Glutamatergic neuron (in vitro differentiated cells): ENCODE results near the gene FRAS1. TPM values are rescaled to one million over a fixed set of nuclear protein-coding genes. Genes with fewer than 3 reads are reported as not detected.

ENCODE experiments used
- DNase-seq: peaks from one replicate; pipeline ENCODE4 v3.0.0; 2022
- H3K27ac Mint-ChIP-seq: one replicate; pipeline ENCODE4 v1.8.0; 2020; ENCODE audit warnings: mild to moderate bottlenecking, mixed read lengths, inconsistent platforms; ENCODE audit not compliant: unreplicated experiment
- H3K27me3 Mint-ChIP-seq: one replicate; pipeline ENCODE4 v1.8.0; 2020; ENCODE audit warnings: mild to moderate bottlenecking, moderate library complexity, mixed read lengths, inconsistent platforms; ENCODE audit not compliant: unreplicated experiment
- H3K36me3 Mint-ChIP-seq: one replicate; pipeline ENCODE4 v1.8.0; 2020; ENCODE audit warnings: mild to moderate bottlenecking, mixed read lengths, inconsistent platforms; ENCODE audit not compliant: unreplicated experiment
- H3K4me1 Mint-ChIP-seq: one replicate; pipeline ENCODE4 v1.8.0; 2020; ENCODE audit warnings: mild to moderate bottlenecking, low read depth, mixed read lengths, inconsistent platforms; ENCODE audit not compliant: unreplicated experiment
- H3K4me3 Mint-ChIP-seq: one replicate; pipeline ENCODE4 v1.8.0; 2020; ENCODE audit warnings: mild to moderate bottlenecking, mixed read lengths, inconsistent platforms; ENCODE audit not compliant: unreplicated experiment
- H3K9me3 Mint-ChIP-seq: one replicate; pipeline ENCODE4 v1.8.0; 2020; ENCODE audit warnings: mild to moderate bottlenecking, moderate library complexity, mixed read lengths, inconsistent platforms; ENCODE audit not compliant: unreplicated experiment
- total RNA-seq: library from RNA; stranded (reverse); fragmentation: NEBNext Ultra II Directional; extraction: Animal tissue kit (Norgen Biotek cat#: 25700); gene quantifications from one replicate; pipeline ENCODE4 v1.2.1, GENCODE V29; 2021; ENCODE audit not compliant: unreplicated experiment
- TF ChIP-seq, protein P1 (sequence below): fragments of 200-600 bp; sonication (generic); IDR thresholded peaks from one replicate; pipeline ENCODE4 v1.5.0; 2021; ENCODE audit not compliant: partially characterized antibody, unreplicated experiment

FRAS1 gene
- total RNA-seq, 1 donor from 2014 or later = 18.7 TPM

DNA sequence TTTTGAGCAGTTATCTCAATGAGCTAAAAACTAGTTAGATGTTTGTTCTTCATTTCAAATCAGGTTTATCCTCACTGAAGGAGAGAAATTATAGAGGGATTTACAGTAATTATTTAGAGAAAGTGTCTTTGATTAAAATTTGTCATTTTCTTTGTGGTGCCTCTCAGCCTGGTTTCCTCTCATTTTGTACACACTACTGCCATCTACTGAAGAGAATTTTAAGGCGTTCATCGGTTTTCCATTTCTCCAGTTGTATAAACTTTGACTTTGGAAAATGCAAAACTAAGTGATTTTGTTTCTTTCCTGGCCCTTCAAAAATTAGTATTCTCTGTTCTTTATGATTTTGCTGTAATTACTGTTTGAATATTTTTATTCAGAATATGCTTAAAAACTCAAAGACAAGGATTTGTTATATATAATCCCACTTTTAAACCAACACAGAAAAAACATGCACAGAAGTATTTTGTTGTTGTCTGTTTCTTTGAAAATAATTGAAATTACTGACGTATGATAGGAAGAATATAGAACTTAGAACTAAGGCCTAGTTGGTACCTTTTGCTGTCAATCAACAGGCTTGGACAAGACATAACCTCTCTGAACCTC is 460.0 kb downstream of the FRAS1 start:
- Mint-ChIP-seq H3K4me3 (no peak overlapping the region), H3K9me3 (no peaks in the 10 kb centered on the region), H3K27me3 (no peaks in the 10 kb centered on the region), H3K36me3 (no peaks in the 10 kb centered on the region), H3K27ac (no peak overlapping the region), H3K4me1 (no peaks in the 10 kb centered on the region)
- TF ChIP-seq, protein P1, sequence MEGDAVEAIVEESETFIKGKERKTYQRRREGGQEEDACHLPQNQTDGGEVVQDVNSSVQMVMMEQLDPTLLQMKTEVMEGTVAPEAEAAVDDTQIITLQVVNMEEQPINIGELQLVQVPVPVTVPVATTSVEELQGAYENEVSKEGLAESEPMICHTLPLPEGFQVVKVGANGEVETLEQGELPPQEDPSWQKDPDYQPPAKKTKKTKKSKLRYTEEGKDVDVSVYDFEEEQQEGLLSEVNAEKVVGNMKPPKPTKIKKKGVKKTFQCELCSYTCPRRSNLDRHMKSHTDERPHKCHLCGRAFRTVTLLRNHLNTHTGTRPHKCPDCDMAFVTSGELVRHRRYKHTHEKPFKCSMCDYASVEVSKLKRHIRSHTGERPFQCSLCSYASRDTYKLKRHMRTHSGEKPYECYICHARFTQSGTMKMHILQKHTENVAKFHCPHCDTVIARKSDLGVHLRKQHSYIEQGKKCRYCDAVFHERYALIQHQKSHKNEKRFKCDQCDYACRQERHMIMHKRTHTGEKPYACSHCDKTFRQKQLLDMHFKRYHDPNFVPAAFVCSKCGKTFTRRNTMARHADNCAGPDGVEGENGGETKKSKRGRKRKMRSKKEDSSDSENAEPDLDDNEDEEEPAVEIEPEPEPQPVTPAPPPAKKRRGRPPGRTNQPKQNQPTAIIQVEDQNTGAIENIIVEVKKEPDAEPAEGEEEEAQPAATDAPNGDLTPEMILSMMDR = peak; percentile 41
- DNase-seq = no peak

DNA sequence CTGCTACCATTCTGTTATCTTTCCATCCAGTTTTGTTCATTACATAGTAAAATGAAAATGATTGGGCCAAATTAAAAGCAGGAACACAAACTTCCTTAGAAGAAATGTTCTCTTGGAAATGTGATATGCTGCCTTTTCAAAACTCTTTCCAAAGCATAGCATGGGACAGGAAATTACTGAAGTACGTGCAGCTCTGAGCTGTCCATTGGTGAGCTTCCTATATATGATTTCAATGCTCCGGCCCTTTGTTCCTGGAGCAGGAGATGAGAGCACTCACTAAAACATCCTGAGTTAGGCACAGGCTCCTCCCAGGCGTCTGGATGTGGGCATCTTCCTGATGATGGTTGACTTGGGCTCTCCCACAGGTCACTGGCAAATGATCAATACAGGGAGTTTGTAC is 461.4 kb downstream of the FRAS1 start:
- no peak overlapping the region for H3K27ac Mint-ChIP-seq
- H3K9me3 Mint-ChIP-seq = no peaks in the 10 kb centered on the region
- no peaks in the 10 kb centered on the region for H3K4me1 Mint-ChIP-seq
- DNase-seq = no peak
- H3K36me3 Mint-ChIP-seq = no peaks in the 10 kb centered on the region
- no peak overlapping the region for H3K4me3 Mint-ChIP-seq
- no peaks in the 10 kb centered on the region for H3K27me3 Mint-ChIP-seq
- TF ChIP-seq, protein P1 = no peak

DNA sequence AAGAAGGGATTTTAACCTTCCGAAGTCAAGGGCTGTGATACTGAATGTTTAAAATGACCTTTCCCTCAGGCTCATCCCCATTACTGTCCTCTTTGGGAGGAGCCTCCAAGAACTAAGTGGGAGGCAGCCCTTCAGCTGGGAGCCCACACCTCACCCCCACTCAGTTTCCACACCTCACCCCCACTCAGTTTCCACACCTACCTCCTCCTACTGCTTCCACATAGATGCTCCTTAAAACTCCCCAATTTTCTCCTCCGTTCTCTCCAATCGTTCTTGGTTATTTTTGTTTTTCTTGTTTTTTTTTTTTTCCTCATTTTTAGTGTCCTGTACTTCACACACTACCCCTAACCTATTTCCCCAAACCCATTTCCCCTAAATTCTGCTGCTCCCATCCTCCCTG is 462.8 kb downstream of the FRAS1 start:
- H3K9me3 Mint-ChIP-seq = no peaks in the 10 kb centered on the region
- TF ChIP-seq, protein P1 = no peak
- no peaks in the 10 kb centered on the region for H3K27me3 Mint-ChIP-seq
- H3K4me1 Mint-ChIP-seq = no peaks in the 10 kb centered on the region
- DNase-seq = no peak
- H3K36me3 Mint-ChIP-seq = no peaks in the 10 kb centered on the region
- no peak overlapping the region for H3K4me3 Mint-ChIP-seq
- H3K27ac Mint-ChIP-seq = no peak overlapping the region

DNA sequence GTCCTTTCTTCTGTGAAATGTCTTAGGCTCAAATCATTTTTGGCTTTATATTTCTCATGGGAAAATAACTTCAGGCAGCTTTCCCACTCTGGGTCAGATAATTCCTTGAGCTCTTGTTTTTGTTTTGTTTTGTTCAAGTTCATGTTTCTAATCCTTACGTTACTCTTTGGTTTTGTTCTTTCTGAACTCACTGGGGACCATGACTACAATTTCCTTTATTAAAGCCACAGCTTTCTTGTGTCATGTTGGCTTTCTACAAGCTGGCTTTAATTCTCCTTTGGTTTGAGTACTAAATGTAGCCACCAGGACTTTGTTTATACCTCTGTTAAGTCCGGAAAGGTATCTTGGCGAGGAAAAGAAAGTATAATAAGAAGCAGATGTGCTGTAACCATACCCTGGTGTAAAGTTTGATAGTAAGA is 463.7 kb downstream of the FRAS1 start:
- TF ChIP-seq, protein P1 = no peak
- H3K4me1 Mint-ChIP-seq = no peaks in the 10 kb centered on the region
- H3K27ac Mint-ChIP-seq = no peak overlapping the region
- H3K4me3 Mint-ChIP-seq = no peak overlapping the region
- DNase-seq = no peak
- no peaks in the 10 kb centered on the region for H3K9me3 Mint-ChIP-seq
- no peaks in the 10 kb centered on the region for H3K36me3 Mint-ChIP-seq
- H3K27me3 Mint-ChIP-seq = no peaks in the 10 kb centered on the region

DNA sequence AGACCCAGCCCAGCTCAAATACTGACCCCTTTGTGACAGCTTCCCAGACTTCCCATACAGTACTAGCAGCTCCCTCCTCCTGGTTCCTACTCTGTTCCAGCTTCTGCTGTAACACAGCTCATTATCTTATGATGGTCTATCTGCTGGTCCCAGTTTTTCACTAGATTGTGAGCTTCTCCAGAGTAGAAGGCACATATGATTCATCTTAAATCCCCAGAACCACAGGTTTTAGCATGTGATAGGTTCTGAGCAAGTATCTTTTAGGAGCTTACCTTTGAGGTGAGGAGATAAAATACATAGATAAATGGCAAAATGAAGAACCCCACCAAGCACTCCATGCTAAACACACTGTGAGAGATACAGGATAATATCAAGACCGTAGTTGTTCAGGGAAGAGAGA is 466.9 kb downstream of the FRAS1 start:
- Mint-ChIP-seq H3K27me3 (no peaks in the 10 kb centered on the region), H3K27ac (no peak overlapping the region), H3K4me3 (no peak overlapping the region), H3K36me3 (no peaks in the 10 kb centered on the region), H3K4me1 (no peaks in the 10 kb centered on the region), H3K9me3 (no peaks in the 10 kb centered on the region)
- DNase-seq = no peak
- TF ChIP-seq, protein P1 = no peak
